KOPT-K1 (cell line): ENCODE results near the gene CADM1.

ENCODE experiments used
- H3K27ac ChIP-seq: fragments of 200-600 bp; sonication (generic); 2 replicates; pipeline ENCODE4 v1.5.1; 2016; ENCODE audit warnings: antibody characterized with exemption, mild to moderate bottlenecking, low read depth, low read length; ENCODE audit not compliant: poor library complexity, severe bottlenecking
- H3K36me3 ChIP-seq: fragments of 200-600 bp; sonication (generic); 2 replicates; pipeline ENCODE4 v1.5.1; 2017; ENCODE audit warnings: antibody characterized with exemption, mild to moderate bottlenecking, low read length, moderate library complexity; ENCODE audit not compliant: insufficient read depth
- H3K9me3 ChIP-seq: fragments of 200-600 bp; sonication (generic); 2 replicates; pipeline ENCODE4 v1.5.1; 2017; ENCODE audit warnings: antibody characterized with exemption, low read length, mild to moderate bottlenecking; ENCODE audit not compliant: insufficient read depth, poor library complexity, severe bottlenecking

Gene CADM1

GRCh38 chr11:115453693-115454490 lies 50.3 kb downstream of the CADM1 start:
- no peak overlapping the region for H3K27ac ChIP-seq
- H3K36me3 ChIP-seq: no peaks in the 10 kb centered on the region
- H3K9me3 ChIP-seq: no peaks in the 10 kb centered on the region

- H3K9me3 ChIP-seq: peaks cover 8% of the 10 kb centered on the region
- no peak overlapping the region for H3K27ac ChIP-seq
- H3K36me3 ChIP-seq: no peaks in the 10 kb centered on the region
These were observed 52.0 kb downstream of the CADM1 start for GRCh38 chr11:115452241-115452640.

GRCh38 chr11:115450519-115450918 lies 53.7 kb downstream of the CADM1 start:
- H3K9me3 ChIP-seq: peaks cover 11% of the 10 kb centered on the region
- H3K27ac ChIP-seq: no peak overlapping the region
- H3K36me3 ChIP-seq: no peaks in the 10 kb centered on the region

- Histone ChIP-seq H3K9me3 (peaks cover 11% of the 10 kb centered on the region), H3K27ac (no peak overlapping the region), H3K36me3 (no peaks in the 10 kb centered on the region)
These were observed 56.8 kb downstream of the CADM1 start for GRCh38 chr11:115447273-115447864.

- H3K9me3 ChIP-seq: peaks cover 11% of the 10 kb centered on the region
- no peaks in the 10 kb centered on the region for H3K36me3 ChIP-seq
- no peak overlapping the region for H3K27ac ChIP-seq
These were observed 58.0 kb downstream of the CADM1 start for GRCh38 chr11:115446214-115446613.

- H3K36me3 ChIP-seq: no peaks in the 10 kb centered on the region
- H3K9me3 ChIP-seq: peaks cover 11% of the 10 kb centered on the region
- no peak overlapping the region for H3K27ac ChIP-seq
These were observed 59.7 kb downstream of the CADM1 start for GRCh38 chr11:115444542-115444941.

GRCh38 chr11:115439969-115440540 lies 64.2 kb downstream of the CADM1 start:
- H3K9me3 ChIP-seq: no peaks in the 10 kb centered on the region
- H3K36me3 ChIP-seq: no peaks in the 10 kb centered on the region
- H3K27ac ChIP-seq: no peak overlapping the region

GRCh38 chr11:115439385-115439784 lies 64.8 kb downstream of the CADM1 start:
- H3K36me3 ChIP-seq: no peaks in the 10 kb centered on the region
- H3K27ac ChIP-seq: no peak overlapping the region
- no peaks in the 10 kb centered on the region for H3K9me3 ChIP-seq

GRCh38 chr11:115437902-115438575 lies 66.2 kb downstream of the CADM1 start:
- H3K27ac ChIP-seq: no peak overlapping the region
- no peaks in the 10 kb centered on the region for H3K36me3 ChIP-seq
- H3K9me3 ChIP-seq: no peaks in the 10 kb centered on the region

GRCh38 chr11:115430345-115430744 lies 73.9 kb downstream of the CADM1 start:
- Histone ChIP-seq H3K36me3 (no peaks in the 10 kb centered on the region), H3K9me3 (no peaks in the 10 kb centered on the region), H3K27ac (no peak overlapping the region)

GRCh38 chr11:115428306-115428705 lies 75.9 kb downstream of the CADM1 start:
- no peak overlapping the region for H3K27ac ChIP-seq
- no peaks in the 10 kb centered on the region for H3K36me3 ChIP-seq
- no peaks in the 10 kb centered on the region for H3K9me3 ChIP-seq

- H3K36me3 ChIP-seq: no peaks in the 10 kb centered on the region
- no peak overlapping the region for H3K27ac ChIP-seq
- no peaks in the 10 kb centered on the region for H3K9me3 ChIP-seq
These were observed 78.4 kb downstream of the CADM1 start for GRCh38 chr11:115425816-115426215.

- Histone ChIP-seq H3K9me3 (no peaks in the 10 kb centered on the region), H3K27ac (no peak overlapping the region), H3K36me3 (no peaks in the 10 kb centered on the region)
These were observed 79.0 kb downstream of the CADM1 start for GRCh38 chr11:115425250-115425649.

GRCh38 chr11:115423728-115424459 lies 80.3 kb downstream of the CADM1 start:
- H3K36me3 ChIP-seq: no peaks in the 10 kb centered on the region
- no peaks in the 10 kb centered on the region for H3K9me3 ChIP-seq
- no peak overlapping the region for H3K27ac ChIP-seq
